H9 (cell line): ENCODE data around the gene TDRD5. TPM values are rescaled to one million over a fixed set of nuclear protein-coding genes. Genes with fewer than 3 reads are reported as not detected.

ENCODE experiments used
- DNase-seq: peaks from one replicate; pipeline ENCODE4 v3.0.0-alpha.2; 2017
- H2AFZ ChIP-seq: one replicate; pipeline ENCODE4 v1.6.1; 2013; ENCODE audit warnings: mild to moderate bottlenecking, low read length, control low read depth, moderate library complexity
- H2AK5ac ChIP-seq: 2 replicates; pipeline ENCODE4 v1.6.1; 2013; ENCODE audit warnings: low read length, control low read depth, mixed read lengths; ENCODE audit not compliant: insufficient read length
- H2BK120ac ChIP-seq: one replicate; pipeline ENCODE4 v1.6.1; 2013; ENCODE audit warnings: low read depth, mild to moderate bottlenecking, low read length, control low read depth, inconsistent platforms; ENCODE audit not compliant: poor library complexity, severe bottlenecking
- H2BK12ac ChIP-seq: 2 replicates; pipeline ENCODE4 v1.6.1; 2013; ENCODE audit warnings: low read length, control low read depth, mixed read lengths, low read depth; ENCODE audit not compliant: insufficient read length
- H2BK15ac ChIP-seq: 2 replicates; pipeline ENCODE4 v1.6.1; 2013; ENCODE audit warnings: low read depth, low read length, control low read depth
- H2BK20ac ChIP-seq: one replicate; pipeline ENCODE4 v1.6.1; 2013; ENCODE audit warnings: low read depth, mild to moderate bottlenecking, low read length, control low read depth, inconsistent platforms; ENCODE audit not compliant: poor library complexity, severe bottlenecking
- H2BK5ac ChIP-seq: 2 replicates; pipeline ENCODE4 v1.6.1; 2013; ENCODE audit warnings: low read length, control low read depth, mixed read lengths; ENCODE audit not compliant: insufficient read length
- H3K14ac ChIP-seq: 2 replicates; pipeline ENCODE4 v1.6.1; 2013; ENCODE audit warnings: low read length, control low read depth; ENCODE audit not compliant: insufficient read depth
- H3K18ac ChIP-seq: 2 replicates; pipeline ENCODE4 v1.6.1; 2013; ENCODE audit warnings: low read depth, mild to moderate bottlenecking, mixed read lengths, low read length, control low read depth; ENCODE audit not compliant: insufficient read length
- H3K23ac ChIP-seq: 2 replicates; pipeline ENCODE4 v1.6.1; 2013; ENCODE audit warnings: low read length, control low read depth, mixed read lengths, low read depth; ENCODE audit not compliant: insufficient read length
- H3K23me2 ChIP-seq: 2 replicates; pipeline ENCODE4 v1.6.1; 2013; ENCODE audit warnings: low read depth, mild to moderate bottlenecking, mixed read lengths, low read length, control low read depth; ENCODE audit not compliant: insufficient read length, poor library complexity, severe bottlenecking
- H3K27ac ChIP-seq: 2 replicates; pipeline ENCODE4 v1.5.1; 2013; ENCODE audit warnings: low read length, control low read depth, mixed read lengths, low read depth; ENCODE audit not compliant: insufficient read length
- H3K27me3 ChIP-seq: 2 replicates; pipeline ENCODE4 v1.6.1; 2013; ENCODE audit warnings: low read length, control low read depth, inconsistent platforms; ENCODE audit not compliant: insufficient read depth
- H3K4ac ChIP-seq: 2 replicates; pipeline ENCODE4 v1.6.1; 2013; ENCODE audit warnings: low read depth, mild to moderate bottlenecking, control low read depth, inconsistent platforms, low read length, moderate library complexity
- H3K4me1 ChIP-seq: 2 replicates; pipeline ENCODE4 v1.6.1; 2013; ENCODE audit warnings: low read length, control low read depth, inconsistent platforms; ENCODE audit not compliant: insufficient read depth
- H3K4me2 ChIP-seq: 2 replicates; pipeline ENCODE4 v1.6.1; 2013; ENCODE audit warnings: low read length, control low read depth, mixed read lengths; ENCODE audit not compliant: insufficient read length, insufficient read depth
- H3K56ac ChIP-seq: 2 replicates; pipeline ENCODE4 v1.6.1; 2013; ENCODE audit warnings: low read depth, mild to moderate bottlenecking, mixed read lengths, low read length, control low read depth; ENCODE audit not compliant: insufficient read length
- H3K79me1 ChIP-seq: 2 replicates; pipeline ENCODE4 v1.6.1; 2013; ENCODE audit warnings: low read depth, mild to moderate bottlenecking, moderate library complexity, low read length, control low read depth, inconsistent platforms; ENCODE audit not compliant: insufficient read depth, poor library complexity, severe bottlenecking
- H3K79me2 ChIP-seq: 2 replicates; pipeline ENCODE4 v1.6.1; 2013; ENCODE audit warnings: low read length, control low read depth, inconsistent platforms; ENCODE audit not compliant: insufficient read depth
- H3K9ac ChIP-seq: 2 replicates; pipeline ENCODE4 v1.6.1; 2013; ENCODE audit warnings: low read length, control low read depth, mixed read lengths; ENCODE audit not compliant: insufficient read length; ENCODE audit errors: extremely low read depth
- H3K9me3 ChIP-seq: one replicate; pipeline ENCODE4 v1.6.1; 2013; ENCODE audit warnings: low read depth, low read length, inconsistent platforms; ENCODE audit not compliant: control insufficient read depth
- H3T11ph ChIP-seq: one replicate; pipeline ENCODE4 v1.6.1; 2013; ENCODE audit warnings: mild to moderate bottlenecking, low read length, control low read depth, inconsistent platforms
- H4K20me1 ChIP-seq: one replicate; pipeline ENCODE4 v1.6.1; 2013; ENCODE audit not compliant: control insufficient read depth, insufficient read length, insufficient read depth
- H4K5ac ChIP-seq: 2 replicates; pipeline ENCODE4 v1.6.1; 2013; ENCODE audit warnings: low read depth, mild to moderate bottlenecking, mixed read lengths, low read length, control low read depth; ENCODE audit not compliant: insufficient read length
- H4K8ac ChIP-seq: replicated peaks from 2 replicates; pipeline ENCODE4 v1.6.1; 2013; ENCODE audit warnings: low read length, control low read depth, mixed read lengths, low read depth; ENCODE audit not compliant: insufficient read length
- H4K91ac ChIP-seq: 2 replicates; pipeline ENCODE4 v1.6.1; 2013; ENCODE audit warnings: low read depth, mild to moderate bottlenecking, moderate library complexity, mixed read lengths, low read length, control low read depth; ENCODE audit not compliant: insufficient read length
- H3K27ac Mint-ChIP-seq, 3 experiments: 2 replicates in 2 of 3; 3 replicates in 1 of 3; pipeline ENCODE4 v1.8.0; 2020 to 2021; ENCODE audit warnings: mixed read lengths in 3 of 3, mild to moderate bottlenecking in 1 of 3, moderate library complexity in 1 of 3
- H3K27me3 Mint-ChIP-seq: 2 replicates; pipeline ENCODE4 v1.8.0; 2021; ENCODE audit warnings: low read depth, mild to moderate bottlenecking, moderate library complexity, mixed read lengths
- H3K36me3 Mint-ChIP-seq, 3 experiments: 2 replicates in 2 of 3; 3 replicates in 1 of 3; pipeline ENCODE4 v1.8.0; 2020 to 2021; ENCODE audit warnings: low read depth in 3 of 3, mixed read lengths in 3 of 3; ENCODE audit not compliant: insufficient read depth in 1 of 3
- H3K4me1 Mint-ChIP-seq, 2 experiments: 2 replicates each; pipeline ENCODE4 v1.8.0; 2020; ENCODE audit warnings: mixed read lengths in 2 of 2
- H3K4me3 Mint-ChIP-seq, 2 experiments: 2 replicates in 1 of 2; 3 replicates in 1 of 2; pipeline ENCODE4 v1.8.0; 2020 to 2021; ENCODE audit warnings: mild to moderate bottlenecking in 2 of 2, mixed read lengths in 2 of 2, moderate library complexity in 1 of 2
- H3K9me3 Mint-ChIP-seq, 2 experiments: 2 replicates in 1 of 2; 3 replicates in 1 of 2; pipeline ENCODE4 v1.8.0; 2020; ENCODE audit warnings: mild to moderate bottlenecking in 2 of 2, mixed read lengths in 2 of 2, moderate library complexity in 1 of 2
- CTCF ChIP-seq: fragments of 200-600 bp; sonication (generic); conservative IDR thresholded peaks from 3 replicates; pipeline ENCODE4 v1.8.0; 2021; ENCODE audit warnings: antibody characterized with exemption, mild to moderate bottlenecking
- WGBS: extraction: QIAGEN DNeasy Blood & Tissue Kit; methylation state at CpG from one replicate; pipeline ENCODE4 v1.1.7; 2013; ENCODE audit warnings: missing lambda C conversion rate, low lambda C conversion rate, mixed read lengths; ENCODE audit not compliant: insufficient read length; ENCODE audit errors: extremely low coverage; 5-methylcytosine and 5-hydroxymethylcytosine counted together
- total RNA-seq: library from RNA; stranded (reverse); gene quantifications from 2 replicates; pipeline ENCODE4 v1.2.1, GENCODE V29; 2021

Gene TDRD5
- total RNA-seq, 1 experiment from 2014 or later, result 0.33 TPM

GRCh38 chr1:179545321-179545720, 46.3 kb upstream of the TDRD5 start:
- H3K4ac ChIP-seq, result no peak overlapping the region
- peaks cover 2% of the 10 kb centered on the region; the same call in 1 of the 2 replicates for H3K27me3 Mint-ChIP-seq
- no peak overlapping the region for H3K4me2 ChIP-seq
- DNase-seq, result no peak
- no peaks in the 10 kb centered on the region for H3K4me1 ChIP-seq
- H4K91ac ChIP-seq, result no peak overlapping the region
- no peaks in the 10 kb centered on the region for H3K79me1 ChIP-seq
- no peaks in the 10 kb centered on the region for H4K20me1 ChIP-seq
- no peak overlapping the region for H3K27ac Mint-ChIP-seq
- H3K4me1 Mint-ChIP-seq, result peaks cover 6 to 8% of the 10 kb centered on the region in 2 experiments
- no peaks in the 10 kb centered on the region for H3K23me2 ChIP-seq
- no peak overlapping the region for H2AK5ac ChIP-seq
- no peak overlapping the region for H3K9ac ChIP-seq
- H2AFZ ChIP-seq, result no peak overlapping the region
- H3K9me3 ChIP-seq, result no peaks in the 10 kb centered on the region
- no peak overlapping the region for H3K18ac ChIP-seq
- no peak overlapping the region for H4K5ac ChIP-seq
- no peak overlapping the region for H2BK5ac ChIP-seq
- H3K27ac ChIP-seq, result no peak overlapping the region
- no peaks in the 10 kb centered on the region for H3K27me3 ChIP-seq
- H3K56ac ChIP-seq, result no peak overlapping the region
- H3K4me3 Mint-ChIP-seq, result no peak overlapping the region
- peaks cover 11 to 13% of the 10 kb centered on the region in 2 experiments for H3K9me3 Mint-ChIP-seq
- no peaks in the 10 kb centered on the region for H3K79me2 ChIP-seq
- H3T11ph ChIP-seq, result no peak overlapping the region
- no CpG with 5 or more reads among the region's 3 CpGs for whole genome bisulfite sequencing
- H3K23ac ChIP-seq, result no peak overlapping the region
- H2BK120ac ChIP-seq, result no peak overlapping the region
- H2BK20ac ChIP-seq, result no peak overlapping the region
- no peak for TF ChIP-seq CTCF
- no peak overlapping the region for H3K14ac ChIP-seq
- H3K36me3 Mint-ChIP-seq, result peaks cover 9 to 10% (median 10%) of the 10 kb centered on the region in 3 experiments; a peak in 6 of 7 replicates
- H4K8ac ChIP-seq, result no peak overlapping the region
- no peak overlapping the region for H2BK15ac ChIP-seq
- no peak overlapping the region for H2BK12ac ChIP-seq
